ENCODE data around the gene SF3A2.

SF3A2 gene

GRCh38 chr19:2225415-2226050, 11.1 kb upstream of the SF3A2 start:
- in situ Hi-C loops (cut with MboI; ENCODE audit: low pct_unique_long_range_greater_than_20kb, low sequenced_read_pairs, unreplicated experiment), result no loop called here
- no peak for DNase-seq (ENCODE audit: low spot score)
- TF ChIP-seq, protein P1, sequence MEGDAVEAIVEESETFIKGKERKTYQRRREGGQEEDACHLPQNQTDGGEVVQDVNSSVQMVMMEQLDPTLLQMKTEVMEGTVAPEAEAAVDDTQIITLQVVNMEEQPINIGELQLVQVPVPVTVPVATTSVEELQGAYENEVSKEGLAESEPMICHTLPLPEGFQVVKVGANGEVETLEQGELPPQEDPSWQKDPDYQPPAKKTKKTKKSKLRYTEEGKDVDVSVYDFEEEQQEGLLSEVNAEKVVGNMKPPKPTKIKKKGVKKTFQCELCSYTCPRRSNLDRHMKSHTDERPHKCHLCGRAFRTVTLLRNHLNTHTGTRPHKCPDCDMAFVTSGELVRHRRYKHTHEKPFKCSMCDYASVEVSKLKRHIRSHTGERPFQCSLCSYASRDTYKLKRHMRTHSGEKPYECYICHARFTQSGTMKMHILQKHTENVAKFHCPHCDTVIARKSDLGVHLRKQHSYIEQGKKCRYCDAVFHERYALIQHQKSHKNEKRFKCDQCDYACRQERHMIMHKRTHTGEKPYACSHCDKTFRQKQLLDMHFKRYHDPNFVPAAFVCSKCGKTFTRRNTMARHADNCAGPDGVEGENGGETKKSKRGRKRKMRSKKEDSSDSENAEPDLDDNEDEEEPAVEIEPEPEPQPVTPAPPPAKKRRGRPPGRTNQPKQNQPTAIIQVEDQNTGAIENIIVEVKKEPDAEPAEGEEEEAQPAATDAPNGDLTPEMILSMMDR (IDR thresholded peaks at IDR 0.05; ENCODE audit: extremely low read depth, insufficient read depth, missing control alignments), result no peak

DNA sequence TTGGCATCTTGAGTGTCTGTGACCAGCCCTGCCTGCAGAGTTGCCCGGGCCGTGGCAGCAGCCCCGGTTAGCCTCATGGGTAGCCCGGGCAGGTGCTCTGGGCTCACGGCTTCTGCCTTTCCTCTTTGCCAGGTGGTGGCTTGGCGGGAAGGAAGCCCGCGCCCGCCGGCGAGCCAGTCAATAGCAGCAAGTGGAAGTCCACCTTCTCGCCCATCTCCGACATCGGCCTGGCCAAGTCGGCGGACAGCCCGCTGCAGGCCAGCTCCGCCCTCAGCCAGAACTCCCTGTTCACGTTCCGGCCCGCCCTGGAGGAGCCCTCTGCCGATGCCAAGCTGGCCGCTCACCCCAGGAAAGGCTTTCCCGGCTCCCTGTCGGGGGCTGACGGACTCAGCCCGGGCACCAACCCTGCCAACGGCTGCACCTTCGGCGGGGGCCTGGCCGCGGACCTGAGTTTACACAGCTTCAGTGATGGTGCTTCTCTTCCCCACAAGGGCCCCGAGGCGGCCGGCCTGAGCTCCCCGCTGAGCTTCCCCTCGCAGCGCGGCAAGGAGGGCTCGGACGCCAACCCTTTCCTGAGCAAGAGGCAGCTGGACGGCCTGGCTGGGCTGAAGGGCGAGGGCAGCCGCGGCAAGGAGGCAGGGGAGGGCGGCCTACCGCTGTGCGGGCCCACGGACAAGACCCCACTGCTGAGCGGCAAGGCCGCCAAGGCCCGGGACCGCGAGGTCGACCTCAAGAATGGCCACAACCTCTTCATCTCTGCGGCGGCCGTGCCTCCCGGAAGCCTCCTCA, 10.4 kb upstream of the SF3A2 start:
- in situ Hi-C loops (cut with MboI; ENCODE audit: low pct_unique_long_range_greater_than_20kb, low sequenced_read_pairs, unreplicated experiment), result no loop called here
- DNase-seq (ENCODE audit: low spot score), result no peak

GRCh38 chr19:2226840-2227360, 9.7 kb upstream of the SF3A2 start:
- DNase-seq (ENCODE audit: low spot score), result no peak
- TF ChIP-seq, protein P1 (IDR thresholded peaks at IDR 0.05; ENCODE audit: extremely low read depth, insufficient read depth, missing control alignments), result no peak
- in situ Hi-C loops (cut with MboI; ENCODE audit: low pct_unique_long_range_greater_than_20kb, low sequenced_read_pairs, unreplicated experiment), result no loop called here

More for the DNA sequence above, 10.4 kb upstream of the SF3A2 start:
- TF ChIP-seq, protein P1 (IDR thresholded peaks at IDR 0.05; ENCODE audit: extremely low read depth, insufficient read depth, missing control alignments), result no peak

DNA sequence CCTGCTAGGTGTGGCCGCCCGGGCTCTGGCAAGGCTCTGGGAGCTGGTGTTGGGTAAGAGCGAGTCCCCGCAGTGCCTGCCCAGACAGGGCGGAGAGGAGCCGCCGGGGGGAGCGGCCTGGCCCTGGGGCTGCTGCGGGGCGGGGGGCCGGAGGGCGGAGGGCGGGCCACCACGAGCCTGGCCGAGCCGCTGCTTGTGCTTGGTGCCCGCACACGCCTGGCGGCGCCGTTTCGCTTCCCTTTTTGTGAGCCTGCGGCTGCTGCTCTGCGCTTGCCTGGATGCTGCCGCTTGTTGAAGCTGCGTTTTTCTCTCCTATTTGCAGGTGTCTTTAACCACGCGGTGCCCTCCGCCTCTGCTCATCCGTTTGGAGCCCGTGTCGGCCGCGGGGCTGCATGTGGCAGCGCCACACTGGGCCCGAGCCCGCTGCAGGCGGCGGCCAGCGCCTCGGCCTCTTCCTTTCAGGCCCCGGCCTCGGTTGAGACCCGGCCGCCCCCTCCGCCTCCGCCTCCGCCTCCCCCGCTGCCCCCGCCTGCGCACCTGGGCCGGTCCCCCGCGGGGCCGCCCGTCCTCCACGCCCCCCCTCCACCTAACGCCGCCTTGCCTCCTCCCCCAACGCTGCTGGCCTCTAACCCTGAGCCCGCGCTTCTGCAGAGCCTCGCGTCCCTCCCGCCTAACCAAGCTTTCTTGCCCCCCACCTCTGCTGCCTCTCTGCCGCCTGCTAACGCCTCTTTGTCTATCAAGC, 9.0 kb upstream of the SF3A2 start:
- in situ Hi-C loops (cut with MboI; ENCODE audit: low pct_unique_long_range_greater_than_20kb, low sequenced_read_pairs, unreplicated experiment), result no loop called here
- no peak for DNase-seq (ENCODE audit: low spot score)
- TF ChIP-seq, protein P1 (IDR thresholded peaks at IDR 0.05; ENCODE audit: extremely low read depth, insufficient read depth, missing control alignments), result no peak

GRCh38 chr19:2228157-2229030, 8.2 kb upstream of the SF3A2 start:
- TF ChIP-seq, protein P1 (IDR thresholded peaks at IDR 0.05; ENCODE audit: extremely low read depth, insufficient read depth, missing control alignments), result no peak
- in situ Hi-C loops (cut with MboI; ENCODE audit: low pct_unique_long_range_greater_than_20kb, low sequenced_read_pairs, unreplicated experiment), result no loop called here
- no peak for DNase-seq (ENCODE audit: low spot score)
